ENCODE data around the gene RNGTT. TPM values are rescaled to one million over a fixed set of nuclear protein-coding genes. Genes with fewer than 3 reads are reported as not detected.

Gene RNGTT
- total RNA-seq, 3 donors from 2014 or later: 21.0 to 23.4 (median 21.5) TPM

- ATAC-seq (no peak), DNase-seq (no peak)
- Mint-ChIP-seq H3K36me3 (ENCODE audit: insufficient read depth) (no peaks in the 10 kb centered on the region), H3K4me1 (ENCODE audit: low read depth) (peaks cover 2% of the 10 kb centered on the region), H3K4me3 (no peak overlapping the region), H3K27me3 (ENCODE audit: low read depth) (no peaks in the 10 kb centered on the region), H3K9me3 (no peaks in the 10 kb centered on the region)
Observed at GRCh38 chr6:88561034-88561953, 402.1 kb downstream of the RNGTT start.

Other genes starting within 250 kb of the RNGTT start
- 10 to 100 TPM; 42.8 to 54.1 (median 48.3) TPM for gene PNRC1, start 117.1 kb upstream of the RNGTT start, total RNA-seq
- gene SRSF12, start 154.5 kb upstream of the RNGTT start, total RNA-seq: 1 to 10 TPM in 1 of 3 donors, under 1 TPM in 2; 0.11 to 1.3 (median 0.30) TPM
- 10 to 100 TPM; 11.2 to 17.7 (median 14.4) TPM for gene PM20D2, start 182.4 kb upstream of the RNGTT start, total RNA-seq